ENCODE results near the gene COL1A2.

COL1A2 gene

DNA sequence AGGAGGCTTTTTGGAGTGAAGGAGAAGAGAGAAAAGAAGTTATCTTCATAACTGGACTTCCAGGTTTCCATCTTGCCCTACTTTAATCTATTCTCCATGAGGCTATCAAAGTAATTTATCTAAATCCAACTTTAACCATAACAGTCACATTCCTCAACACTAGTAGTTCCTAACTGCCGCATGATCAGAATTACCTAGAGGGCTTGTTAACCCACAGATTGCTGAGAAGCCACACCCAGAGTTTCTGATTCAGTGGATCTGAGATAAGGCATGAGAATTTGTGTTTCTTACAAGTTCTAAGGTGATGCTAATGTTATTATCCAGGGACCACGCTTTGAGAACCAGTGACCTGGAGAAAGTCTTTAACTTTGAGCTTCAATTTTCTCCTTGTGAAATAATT, 8.3 kb upstream of the COL1A2 start:
- DNase-seq: no peak

DNA sequence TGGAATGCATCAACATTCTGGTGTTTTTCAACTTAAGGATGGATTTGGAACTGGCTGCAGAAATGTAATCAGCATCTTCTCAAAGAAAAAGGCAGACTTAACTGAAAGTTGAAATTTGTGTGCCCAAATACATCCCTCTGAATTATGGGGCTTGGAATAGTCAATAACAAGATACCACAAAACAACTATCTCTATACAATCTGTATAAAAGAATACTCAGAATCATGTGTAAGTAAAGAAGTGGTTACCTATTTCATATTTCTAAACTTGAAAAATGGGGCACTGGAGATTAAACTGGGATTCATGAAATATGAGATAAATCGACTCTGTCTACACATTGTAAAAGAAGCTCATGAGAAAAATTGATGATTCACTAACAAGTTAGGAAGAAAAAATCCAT, 6.2 kb upstream of the COL1A2 start:
- DNase-seq: no peak

DNA sequence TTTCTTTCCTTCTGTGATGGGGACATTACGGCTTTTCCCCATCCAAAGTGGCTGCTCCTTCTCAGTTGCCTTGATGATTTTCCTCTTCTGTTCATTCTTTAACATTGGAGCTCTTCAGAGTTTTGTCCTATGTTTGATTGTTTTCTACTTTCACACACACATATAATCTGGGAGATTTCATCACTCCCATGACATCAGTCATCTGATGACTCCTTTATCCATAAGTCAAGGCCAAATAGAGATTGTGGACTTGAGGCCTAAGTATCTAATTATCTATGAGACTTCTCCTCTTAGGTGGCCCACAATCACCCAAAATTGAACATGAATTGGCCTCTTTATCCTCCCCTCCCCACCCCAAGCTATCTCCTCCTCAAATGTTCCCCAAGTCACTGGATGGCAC, 5.3 kb upstream of the COL1A2 start:
- DNase-seq: no peak

GRCh38 chr7:94391726-94392392, 2.8 kb upstream of the COL1A2 start:
- DNase-seq: no peak

DNA sequence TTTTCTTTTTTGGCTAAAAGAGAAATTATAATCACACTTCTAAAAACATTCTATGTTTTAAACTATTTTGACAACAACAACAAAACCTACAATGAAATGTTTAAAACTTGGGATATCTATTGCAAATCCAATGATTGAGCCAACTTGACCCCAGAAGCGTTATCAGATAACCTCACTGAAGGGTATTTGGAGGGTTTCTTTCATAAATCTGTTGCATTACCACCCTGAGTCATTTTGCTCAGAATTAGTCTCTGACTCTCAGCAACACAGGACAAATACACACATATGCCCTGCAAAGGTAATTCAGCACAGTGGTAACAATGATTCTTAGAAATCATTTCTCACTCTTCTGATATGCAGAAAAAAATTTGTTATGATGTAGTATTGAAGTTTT, 2.3 kb upstream of the COL1A2 start:
- no peak for DNase-seq

DNA sequence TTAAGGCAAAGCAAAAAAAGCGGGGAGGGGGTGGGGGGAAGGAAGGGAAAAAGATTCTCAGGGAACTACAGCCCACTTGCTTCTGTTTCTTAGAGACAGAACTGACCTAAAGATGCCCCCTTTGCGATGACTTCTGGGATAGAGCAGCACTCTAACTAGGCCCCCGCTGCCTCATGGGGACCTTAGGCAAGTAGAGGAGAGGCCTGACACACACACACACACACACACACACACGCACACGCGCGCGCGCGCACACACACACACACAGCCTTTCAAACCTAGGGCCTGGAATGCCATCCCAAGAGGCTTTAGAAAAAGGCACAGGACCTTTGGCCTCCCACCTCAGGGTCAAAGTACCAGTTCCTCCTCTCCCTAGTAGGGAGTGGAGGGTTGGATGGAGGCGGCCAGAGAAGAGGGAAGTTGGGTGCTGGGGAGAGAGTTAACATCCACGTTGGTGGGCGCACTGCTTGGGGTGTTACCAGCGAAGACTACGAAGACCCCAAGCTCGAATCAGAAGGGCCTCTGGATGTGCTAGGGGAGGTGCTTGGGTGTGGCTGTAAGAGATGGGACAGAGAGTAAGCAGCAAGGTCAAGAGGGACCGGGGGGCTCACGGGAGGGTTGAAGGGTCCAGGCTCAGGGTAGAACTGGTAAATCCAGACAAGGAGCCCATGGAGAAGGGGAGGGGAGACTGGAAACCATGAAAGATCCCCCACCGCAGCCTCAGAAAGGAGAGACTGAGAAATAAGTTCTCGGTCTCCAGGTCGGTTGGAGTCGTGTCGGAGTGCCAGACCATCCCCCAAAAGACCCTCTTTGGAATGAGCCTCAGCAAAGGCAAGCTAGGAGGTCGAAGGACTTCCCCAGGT, 1.2 kb upstream of the COL1A2 start:
- no peak for DNase-seq

DNA sequence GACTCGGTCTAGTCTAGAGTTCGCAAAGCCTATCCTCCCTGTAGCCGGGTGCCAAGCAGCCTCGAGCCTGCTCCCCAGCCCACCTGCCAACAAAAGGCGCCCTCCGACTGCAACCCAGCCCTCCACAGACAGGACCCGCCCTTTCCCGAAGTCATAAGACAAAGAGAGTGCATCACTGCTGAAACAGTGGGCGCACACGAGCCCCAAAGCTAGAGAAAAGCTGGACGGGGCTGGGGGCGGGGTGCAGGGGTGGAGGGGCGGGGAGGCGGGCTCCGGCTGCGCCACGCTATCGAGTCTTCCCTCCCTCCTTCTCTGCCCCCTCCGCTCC, 622 bp upstream of the COL1A2 start:
- DNase-seq: no peak

GRCh38 chr7:94395141-94396036, 694 bp downstream of the COL1A2 start:
- DNase-seq: peak; percentile 43 to 55

GRCh38 chr7:94396037-94396431, 1.3 kb downstream of the COL1A2 start:
- peak; percentile 50 to 70 for DNase-seq

DNA sequence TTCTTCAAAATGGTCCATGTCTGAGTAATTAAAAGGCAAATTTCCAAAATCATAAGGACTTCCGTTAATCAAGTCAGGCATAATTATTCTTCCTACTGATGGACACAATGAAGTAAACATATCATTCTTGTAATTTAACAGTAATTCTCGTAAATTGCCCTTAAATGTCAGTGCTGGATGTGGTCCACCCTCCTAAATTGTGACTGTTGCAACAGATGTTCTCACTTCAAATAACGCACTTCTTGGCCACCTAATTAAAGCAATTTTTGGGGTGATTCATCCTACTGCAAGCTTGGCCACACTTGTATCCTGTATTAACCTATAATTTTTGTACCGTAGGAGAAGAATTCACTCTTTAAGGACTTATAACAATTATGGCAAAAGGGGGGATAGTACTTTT, 1.9 kb downstream of the COL1A2 start:
- peak; percentile 57 to 75 for DNase-seq

- DNase-seq: no peak
Measured at GRCh38 chr7:94397722-94398121, 3.0 kb downstream of the COL1A2 start.

DNA sequence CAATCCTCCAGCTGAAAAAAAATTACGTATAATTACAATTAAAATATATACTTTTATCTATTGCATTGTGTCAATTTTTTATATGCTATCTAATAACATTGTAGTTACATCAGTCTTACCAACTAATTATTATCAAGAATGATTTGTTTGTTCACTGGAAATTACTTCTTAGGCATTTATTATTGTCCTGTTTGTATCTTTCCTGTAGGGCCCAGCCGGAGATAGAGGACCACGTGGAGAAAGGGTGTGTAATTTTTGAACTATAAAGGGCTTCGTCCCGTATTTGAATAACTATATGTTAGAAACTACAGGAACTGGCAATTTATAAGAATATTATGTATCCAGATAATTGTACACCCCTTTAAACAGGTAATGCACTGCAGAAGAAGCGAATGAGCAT, 4.1 kb downstream of the COL1A2 start:
- peak; percentile 58 to 68 for DNase-seq

DNA sequence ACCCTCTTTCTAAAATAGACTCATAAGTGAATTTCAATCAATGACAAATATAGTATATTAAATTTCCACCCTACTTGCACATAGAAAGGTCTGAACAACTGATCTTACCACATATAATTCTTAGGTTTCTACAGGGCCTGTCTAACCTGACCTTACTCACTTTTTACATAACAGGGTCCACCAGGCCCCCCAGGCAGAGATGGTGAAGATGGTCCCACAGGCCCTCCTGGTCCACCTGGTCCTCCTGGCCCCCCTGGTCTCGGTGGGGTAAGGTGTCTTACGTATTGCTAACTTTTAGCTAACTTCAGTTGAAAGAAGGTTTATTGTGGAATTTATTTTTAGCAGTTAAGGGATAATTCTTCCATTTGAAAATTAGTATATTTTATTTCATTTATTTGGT, 5.3 kb downstream of the COL1A2 start:
- DNase-seq: no peak

DNA sequence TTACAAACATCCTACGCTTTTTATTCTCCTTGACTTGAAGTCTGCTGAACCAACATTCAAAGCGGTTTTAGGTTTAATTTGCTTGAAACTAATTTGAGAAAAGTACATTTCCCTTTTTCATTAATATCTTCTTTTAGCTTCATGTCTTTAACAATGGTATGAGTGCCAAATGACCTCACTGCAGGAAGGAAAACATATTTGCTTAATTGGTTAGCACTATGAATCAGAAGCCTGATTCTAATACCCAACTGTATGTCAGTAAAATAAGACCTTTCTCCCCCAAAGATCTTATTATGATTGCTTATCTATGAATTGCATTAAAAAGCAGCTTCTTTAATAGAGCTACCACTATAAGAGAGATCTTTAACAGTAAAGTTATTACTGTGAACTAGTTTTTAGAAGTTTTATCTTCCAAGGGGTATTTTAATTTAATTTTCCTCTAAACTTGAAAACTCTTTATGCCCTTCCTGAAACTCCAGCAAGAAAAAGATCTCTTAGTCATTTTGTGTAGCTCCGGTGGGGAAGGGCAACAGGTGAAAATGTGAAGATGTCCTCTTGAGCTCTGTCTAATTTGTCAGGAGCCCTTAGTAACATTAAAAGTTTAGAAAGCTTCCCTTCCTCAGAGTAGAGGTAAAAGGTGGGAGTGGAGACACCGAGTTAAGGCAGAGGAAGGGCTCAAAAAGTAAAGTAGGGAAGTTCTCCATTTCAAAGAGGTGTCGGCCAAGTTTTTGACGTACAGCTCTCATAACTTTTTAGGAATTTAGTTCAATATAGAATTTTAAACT, 6.1 kb downstream of the COL1A2 start:
- peak in 1 of 2 experiments; percentile 15 for DNase-seq

DNA sequence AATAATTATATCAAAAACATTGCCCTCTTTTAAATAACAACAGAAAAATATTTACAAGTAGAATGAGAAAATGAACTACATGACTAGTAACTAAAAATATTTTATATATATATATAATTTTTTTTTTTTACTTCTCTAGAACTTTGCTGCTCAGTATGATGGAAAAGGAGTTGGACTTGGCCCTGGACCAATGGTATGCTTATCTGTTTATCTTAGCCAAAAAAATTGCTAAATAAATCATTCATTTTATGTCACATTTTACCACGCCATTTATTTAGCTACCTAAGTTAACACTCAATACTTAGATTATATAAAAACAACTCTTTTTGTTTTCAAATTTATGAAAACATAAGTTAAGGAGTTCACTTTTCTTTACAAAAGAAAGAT, 6.7 kb downstream of the COL1A2 start:
- no peak for DNase-seq

GRCh38 chr7:94403546-94403945, 8.9 kb downstream of the COL1A2 start:
- DNase-seq: no peak

- DNase-seq: no peak
Measured at GRCh38 chr7:94405506-94405905, 10.8 kb downstream of the COL1A2 start.

- DNase-seq: no peak
Measured at GRCh38 chr7:94406696-94407095, 12.0 kb downstream of the COL1A2 start.

GRCh38 chr7:94409200-94409948, 14.7 kb downstream of the COL1A2 start:
- DNase-seq: no peak

DNA sequence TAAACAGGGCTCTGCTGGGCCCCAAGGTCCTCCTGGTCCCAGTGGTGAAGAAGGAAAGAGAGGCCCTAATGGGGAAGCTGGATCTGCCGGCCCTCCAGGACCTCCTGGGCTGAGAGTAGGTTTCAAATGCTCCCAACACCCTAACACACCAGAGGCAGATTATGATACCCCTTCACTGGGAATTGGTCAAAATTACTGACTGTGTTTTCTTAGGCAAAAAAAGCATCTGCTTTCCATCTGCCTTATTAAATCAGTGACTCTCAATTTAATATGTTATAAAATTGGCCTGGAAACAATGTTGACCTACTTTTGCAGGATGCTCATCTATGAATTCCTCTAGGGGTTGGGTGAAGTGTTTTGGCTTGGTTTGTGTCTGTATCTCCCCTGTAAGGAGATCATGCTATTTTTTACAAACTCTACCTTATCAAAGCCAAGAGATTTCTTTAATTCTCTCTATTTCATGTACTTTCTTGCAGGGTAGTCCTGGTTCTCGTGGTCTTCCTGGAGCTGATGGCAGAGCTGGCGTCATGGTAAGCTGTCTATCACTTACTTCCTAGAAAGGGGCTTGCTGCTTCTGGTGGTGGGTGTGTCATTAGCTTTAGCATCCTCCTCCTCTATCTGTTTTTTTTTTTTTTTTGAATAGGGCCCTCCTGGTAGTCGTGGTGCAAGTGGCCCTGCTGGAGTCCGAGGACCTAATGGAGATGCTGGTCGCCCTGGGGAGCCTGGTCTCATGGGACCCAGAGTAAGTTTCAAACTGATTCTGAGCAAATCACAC, 15.9 kb downstream of the COL1A2 start:
- no peak for DNase-seq

DNA sequence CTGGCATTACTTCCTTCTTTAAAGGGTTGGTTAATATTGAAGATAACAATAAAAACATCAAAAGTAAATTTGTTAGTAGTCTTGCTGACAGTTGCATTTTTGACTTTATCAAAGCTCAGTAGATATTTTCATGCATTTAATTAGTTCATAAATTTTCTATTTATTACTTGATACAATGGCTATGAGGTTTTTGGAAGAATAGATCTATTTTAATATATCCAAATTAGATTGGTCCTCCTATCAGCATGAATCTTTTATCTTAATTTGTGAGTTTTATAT, 16.4 kb downstream of the COL1A2 start:
- DNase-seq: no peak

Data from NCI-H1930 (cell line).